ENCODE measurements around the gene HS6ST1. TPM values are rescaled to one million over a fixed set of nuclear protein-coding genes. Genes with fewer than 3 reads are reported as not detected.
A peak's percentile ranks its signal among the peaks of the same experiment; 100 is the strongest.

Gene HS6ST1
- total RNA-seq, 1 donor from 2014 or later: 31.1 TPM

- peaks cover 100% of the 10 kb centered on the region for H4K20me1 ChIP-seq (ENCODE audit: low read depth)
- H3K36me3 ChIP-seq: no peaks in the 10 kb centered on the region
- no peak overlapping the region for H3K4me3 Mint-ChIP-seq
- no peak overlapping the region for H3K4me2 ChIP-seq
- H3K4me3 ChIP-seq: no peak overlapping the region
- H3K9ac ChIP-seq: no peak overlapping the region
- H2AFZ ChIP-seq (replicated peaks): no peak overlapping the region
- H3K79me2 ChIP-seq (ENCODE audit: low read depth): peaks cover 99% of the 10 kb centered on the region
- no peak for DNase-seq (ENCODE audit: low spot score)
- H3K4me1 Mint-ChIP-seq: peaks cover 31% of the 10 kb centered on the region
- TF ChIP-seq EZH2phosphoT487 (IDR thresholded peaks at IDR 0.05): no peak
- no peak for TF ChIP-seq CTCF (IDR thresholded peaks at IDR 0.05)
- TF ChIP-seq EZH2 (IDR thresholded peaks at IDR 0.05): no peak
- H3K27ac ChIP-seq: no peak overlapping the region
- peaks cover 6% of the 10 kb centered on the region for H3K9me3 Mint-ChIP-seq
- peaks cover 3% of the 10 kb centered on the region for H3K27me3 Mint-ChIP-seq (ENCODE audit: insufficient read depth, low read depth)
- no peak overlapping the region for H3K27ac Mint-ChIP-seq
- no peaks in the 10 kb centered on the region for H3K27me3 ChIP-seq
- peaks cover under 1% of the 10 kb centered on the region for H3K4me1 ChIP-seq
- H3K36me3 Mint-ChIP-seq: peaks cover 17% of the 10 kb centered on the region
- H3K9me3 ChIP-seq (ENCODE audit: low read depth): no peaks in the 10 kb centered on the region
- H3F3A ChIP-seq (ENCODE audit: low read depth): no peaks in the 10 kb centered on the region
Observed at GRCh38 chr2:128299628-128300027, 19.0 kb downstream of the HS6ST1 start.

GRCh38 chr2:128298846-128299507, 19.7 kb downstream of the HS6ST1 start:
- no peaks in the 10 kb centered on the region for H3K9me3 ChIP-seq (ENCODE audit: low read depth)
- H3K79me2 ChIP-seq (ENCODE audit: low read depth): peaks cover 97% of the 10 kb centered on the region
- Mint-ChIP-seq H3K27me3 (ENCODE audit: insufficient read depth, low read depth) (peaks cover 6% of the 10 kb centered on the region), H3K4me3 (no peak overlapping the region), H3K4me1 (peaks cover 33% of the 10 kb centered on the region), H3K36me3 (peaks cover 20% of the 10 kb centered on the region), H3K9me3 (peaks cover 6% of the 10 kb centered on the region), H3K27ac (peak overlapping the region; percentile 50)
- no peak for DNase-seq (ENCODE audit: low spot score)
- H4K20me1 ChIP-seq (ENCODE audit: low read depth): peaks cover 100% of the 10 kb centered on the region
- no peak overlapping the region for H3K27ac ChIP-seq
- no peaks in the 10 kb centered on the region for H3K4me1 ChIP-seq
- H3K36me3 ChIP-seq: no peaks in the 10 kb centered on the region
- H3K4me3 ChIP-seq: no peak overlapping the region
- no peak overlapping the region for H3K9ac ChIP-seq
- TF ChIP-seq CTCF (IDR thresholded peaks at IDR 0.05): no peak
- no peak for TF ChIP-seq EZH2phosphoT487 (IDR thresholded peaks at IDR 0.05)
- no peak for TF ChIP-seq EZH2 (IDR thresholded peaks at IDR 0.05)
- H3K27me3 ChIP-seq: no peaks in the 10 kb centered on the region
- no peak overlapping the region for H2AFZ ChIP-seq (replicated peaks)
- H3F3A ChIP-seq (ENCODE audit: low read depth): no peaks in the 10 kb centered on the region
- no peak overlapping the region for H3K4me2 ChIP-seq

GRCh38 chr2:128298286-128298685, 20.4 kb downstream of the HS6ST1 start:
- Histone ChIP-seq H4K20me1 (ENCODE audit: low read depth) (peaks cover 100% of the 10 kb centered on the region), H3K4me2 (no peak overlapping the region), H3K36me3 (no peaks in the 10 kb centered on the region), H3K9ac (no peak overlapping the region), H3K4me1 (no peaks in the 10 kb centered on the region), H3K9me3 (ENCODE audit: low read depth) (no peaks in the 10 kb centered on the region), H3K27me3 (no peaks in the 10 kb centered on the region), H3K4me3 (no peak overlapping the region), H3F3A (ENCODE audit: low read depth) (no peaks in the 10 kb centered on the region), H2AFZ (replicated peaks) (no peak overlapping the region), H3K79me2 (ENCODE audit: low read depth) (peaks cover 97% of the 10 kb centered on the region), H3K27ac (no peak overlapping the region)
- peaks cover 20% of the 10 kb centered on the region for H3K36me3 Mint-ChIP-seq
- no peak overlapping the region for H3K4me3 Mint-ChIP-seq
- peaks cover 4% of the 10 kb centered on the region for H3K27me3 Mint-ChIP-seq (ENCODE audit: insufficient read depth, low read depth)
- DNase-seq (ENCODE audit: low spot score): no peak
- H3K27ac Mint-ChIP-seq: no peak overlapping the region
- TF ChIP-seq EZH2phosphoT487 (IDR thresholded peaks at IDR 0.05) (no peak), CTCF (IDR thresholded peaks at IDR 0.05) (no peak), EZH2 (IDR thresholded peaks at IDR 0.05) (no peak)
- H3K4me1 Mint-ChIP-seq: peaks cover 27% of the 10 kb centered on the region
- peaks cover 6% of the 10 kb centered on the region for H3K9me3 Mint-ChIP-seq

All from neural progenitor cell (in vitro differentiated cells).